GM10266 (cell line): Measurements from ENCODE around the gene HNRNPH2.

ENCODE experiments used
- DNase-seq: peaks from one replicate; pipeline ENCODE4 v3.0.0; 2012; ENCODE audit errors: extremely low spot score
- TF ChIP-seq, protein P1 (sequence below): IDR thresholded peaks from 2 replicates; pipeline ENCODE4 v1.5.1; 2012; ENCODE audit warnings: mild to moderate bottlenecking, low read depth; ENCODE audit not compliant: control insufficient read depth, insufficient read depth; ENCODE audit errors: missing control alignments

Gene HNRNPH2

DNA sequence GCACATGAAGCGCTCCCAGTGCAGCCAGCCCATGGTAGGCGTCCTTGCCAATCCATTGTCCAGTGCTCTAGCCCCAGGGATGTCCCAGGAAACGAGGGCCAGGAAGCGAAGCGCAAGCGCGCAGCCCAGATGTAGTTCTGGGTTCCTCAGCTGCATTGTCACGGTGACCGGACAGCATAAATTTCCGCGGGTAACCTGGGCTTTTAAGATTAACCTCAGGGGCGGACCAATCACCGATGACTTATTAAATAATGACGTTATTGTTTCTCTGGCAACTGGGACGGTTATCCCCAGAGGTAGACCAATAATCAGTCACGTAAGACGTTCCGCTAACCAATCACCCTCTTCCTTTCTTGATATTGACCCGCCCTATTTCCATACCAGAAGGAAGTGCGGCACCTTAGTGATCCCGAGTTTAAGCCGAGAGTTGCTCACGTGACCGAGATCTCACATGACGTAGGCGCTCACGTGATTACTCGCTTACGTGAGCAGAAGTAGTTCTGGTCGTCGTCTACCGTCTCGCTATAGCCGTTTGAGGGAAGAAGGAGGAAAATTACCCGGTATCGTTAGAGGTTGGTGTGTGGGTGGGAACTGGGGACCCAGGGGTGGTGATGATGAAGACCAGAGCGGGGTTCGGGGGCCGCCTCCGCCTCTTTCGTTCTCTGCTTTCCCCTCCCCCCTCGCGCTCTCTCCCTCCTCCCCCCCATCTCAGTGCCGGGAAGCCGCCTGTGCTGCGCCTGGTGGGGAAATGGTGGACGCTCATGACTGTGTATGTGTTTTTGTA, at the start of gene HNRNPH2, which contains the start of gene GLA:
TSS of gene HNRNPH2 (plus strand) at position 475 of the 784 bp plus-strand sequence. CDS start 3,767 bp downstream, outside the sequence.
TSS of gene GLA (minus strand) at position 178 of the 784 bp plus-strand sequence. CDS start at position 156, 22 bp downstream.
- TF ChIP-seq, protein P1, sequence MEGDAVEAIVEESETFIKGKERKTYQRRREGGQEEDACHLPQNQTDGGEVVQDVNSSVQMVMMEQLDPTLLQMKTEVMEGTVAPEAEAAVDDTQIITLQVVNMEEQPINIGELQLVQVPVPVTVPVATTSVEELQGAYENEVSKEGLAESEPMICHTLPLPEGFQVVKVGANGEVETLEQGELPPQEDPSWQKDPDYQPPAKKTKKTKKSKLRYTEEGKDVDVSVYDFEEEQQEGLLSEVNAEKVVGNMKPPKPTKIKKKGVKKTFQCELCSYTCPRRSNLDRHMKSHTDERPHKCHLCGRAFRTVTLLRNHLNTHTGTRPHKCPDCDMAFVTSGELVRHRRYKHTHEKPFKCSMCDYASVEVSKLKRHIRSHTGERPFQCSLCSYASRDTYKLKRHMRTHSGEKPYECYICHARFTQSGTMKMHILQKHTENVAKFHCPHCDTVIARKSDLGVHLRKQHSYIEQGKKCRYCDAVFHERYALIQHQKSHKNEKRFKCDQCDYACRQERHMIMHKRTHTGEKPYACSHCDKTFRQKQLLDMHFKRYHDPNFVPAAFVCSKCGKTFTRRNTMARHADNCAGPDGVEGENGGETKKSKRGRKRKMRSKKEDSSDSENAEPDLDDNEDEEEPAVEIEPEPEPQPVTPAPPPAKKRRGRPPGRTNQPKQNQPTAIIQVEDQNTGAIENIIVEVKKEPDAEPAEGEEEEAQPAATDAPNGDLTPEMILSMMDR, result no peak
- DNase-seq, result peak; percentile 77

GRCh38 chrX:101359966-101360365, 48.1 kb upstream of the HNRNPH2 start:
- no peak for DNase-seq
- TF ChIP-seq, protein P1, result no peak

DNA sequence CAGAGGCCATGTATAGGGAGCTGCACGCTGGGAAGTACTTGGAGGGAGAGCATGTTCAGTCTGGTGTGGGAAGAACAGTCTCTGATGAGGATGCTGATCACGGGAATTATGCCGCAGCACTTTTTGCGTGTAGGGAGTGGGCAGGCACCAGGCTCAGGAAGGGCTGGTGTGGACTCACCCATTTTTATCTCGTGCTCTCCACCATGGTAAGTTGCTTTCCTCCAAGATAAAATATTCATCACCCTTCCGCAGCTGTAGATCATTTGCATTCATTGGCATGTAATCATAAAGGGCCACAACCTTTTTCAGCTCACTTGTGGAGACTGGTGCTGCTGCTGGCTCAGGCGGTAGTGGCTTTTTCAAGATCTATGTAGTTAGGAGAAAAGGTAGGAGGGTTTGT, 47.6 kb upstream of the HNRNPH2 start:
- no peak for DNase-seq
- TF ChIP-seq, protein P1, result no peak

DNA sequence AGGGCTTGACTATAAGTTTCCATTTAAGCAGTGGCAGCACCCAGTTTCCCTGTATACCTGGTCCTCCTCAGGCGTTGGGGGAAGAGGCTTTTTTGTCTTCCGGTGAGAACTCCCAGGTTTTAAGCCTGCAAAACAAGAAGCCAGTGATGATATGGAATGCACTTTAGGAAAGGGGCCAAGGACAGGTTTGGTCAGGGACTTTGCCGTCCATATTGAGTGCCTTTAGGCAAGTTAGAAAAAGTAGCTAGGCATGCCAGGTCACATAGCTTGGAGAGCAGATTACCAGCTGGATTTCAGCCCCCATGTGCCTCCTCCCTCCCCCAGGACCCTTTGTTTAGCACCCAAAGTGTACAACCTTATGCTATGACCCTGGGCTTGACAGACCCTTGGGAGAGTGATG, 45.9 kb upstream of the HNRNPH2 start:
- DNase-seq, result no peak
- TF ChIP-seq, protein P1, result no peak

GRCh38 chrX:101362757-101363156, 45.3 kb upstream of the HNRNPH2 start:
- no peak for DNase-seq
- TF ChIP-seq, protein P1, result no peak

DNA sequence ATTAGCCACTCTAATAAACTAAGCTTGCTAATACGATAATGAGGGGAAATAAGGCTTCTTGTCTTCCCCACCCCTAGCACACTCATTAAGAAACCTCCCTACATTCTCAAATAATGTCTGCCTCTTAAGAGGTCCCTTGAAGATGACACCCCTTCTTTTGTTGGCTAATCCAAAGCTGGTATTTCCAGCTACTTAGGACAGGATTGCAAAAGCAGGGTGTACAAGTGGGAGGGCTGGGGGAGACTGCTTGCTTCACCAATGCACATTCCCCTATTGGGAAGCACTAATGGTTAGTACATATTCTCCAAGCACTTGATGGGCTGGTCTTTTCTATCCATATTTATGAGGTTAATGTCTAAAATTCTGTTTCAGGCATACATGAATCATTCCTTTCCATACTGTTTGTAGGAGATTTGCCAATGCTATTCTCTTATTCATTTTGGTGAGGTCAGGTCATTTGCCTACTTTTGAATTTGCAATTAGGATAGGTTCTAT, 42.7 kb upstream of the HNRNPH2 start:
- TF ChIP-seq, protein P1, result no peak
- no peak for DNase-seq

DNA sequence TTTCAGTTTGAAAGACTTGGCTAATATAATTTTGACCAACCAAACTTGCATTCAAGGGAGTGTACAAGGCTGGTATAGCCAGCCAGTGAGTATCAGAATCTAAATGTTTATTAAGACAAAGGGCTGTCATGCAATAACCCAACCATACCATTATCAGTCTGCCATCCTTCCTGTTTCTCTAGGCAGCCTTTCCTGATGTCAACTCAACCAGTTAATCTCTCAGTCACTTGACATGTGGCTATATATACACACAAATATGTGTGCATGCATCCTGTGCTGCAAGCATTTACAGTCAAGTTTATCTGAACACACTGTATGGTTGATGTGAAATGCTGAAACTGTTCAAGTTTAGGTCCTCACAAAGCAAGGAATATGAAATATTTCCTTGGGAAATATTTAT, 39.2 kb upstream of the HNRNPH2 start:
- TF ChIP-seq, protein P1, result no peak
- no peak for DNase-seq
